PFSK-1 (cell line): ENCODE results near the gene NEK7.

Experiments
- POLR2AphosphoS5 ChIP-seq: IDR thresholded peaks from 2 replicates; pipeline ENCODE4 v1.6.1; 2012; ENCODE audit warnings: low read depth, mild to moderate bottlenecking, control low read depth, low read length, moderate library complexity
- TAF1 ChIP-seq: IDR thresholded peaks from 2 replicates; pipeline ENCODE4 v1.6.1; 2012; ENCODE audit warnings: low read length, control low read depth, borderline replicate concordance; ENCODE audit not compliant: insufficient read depth
- TF ChIP-seq, protein P1 (sequence below), 2 experiments: IDR thresholded peaks; 2 replicates each; pipeline versions ENCODE4 v1.6.1 to v1.8.0; 2011 to 2012; ENCODE audit warnings: low read depth in 2 of 2, low read length in 2 of 2, control low read depth in 1 of 2, inconsistent platforms in 1 of 2, mild to moderate bottlenecking in 1 of 2, moderate library complexity in 1 of 2; ENCODE audit not compliant: insufficient read depth in 1 of 2

DNA sequence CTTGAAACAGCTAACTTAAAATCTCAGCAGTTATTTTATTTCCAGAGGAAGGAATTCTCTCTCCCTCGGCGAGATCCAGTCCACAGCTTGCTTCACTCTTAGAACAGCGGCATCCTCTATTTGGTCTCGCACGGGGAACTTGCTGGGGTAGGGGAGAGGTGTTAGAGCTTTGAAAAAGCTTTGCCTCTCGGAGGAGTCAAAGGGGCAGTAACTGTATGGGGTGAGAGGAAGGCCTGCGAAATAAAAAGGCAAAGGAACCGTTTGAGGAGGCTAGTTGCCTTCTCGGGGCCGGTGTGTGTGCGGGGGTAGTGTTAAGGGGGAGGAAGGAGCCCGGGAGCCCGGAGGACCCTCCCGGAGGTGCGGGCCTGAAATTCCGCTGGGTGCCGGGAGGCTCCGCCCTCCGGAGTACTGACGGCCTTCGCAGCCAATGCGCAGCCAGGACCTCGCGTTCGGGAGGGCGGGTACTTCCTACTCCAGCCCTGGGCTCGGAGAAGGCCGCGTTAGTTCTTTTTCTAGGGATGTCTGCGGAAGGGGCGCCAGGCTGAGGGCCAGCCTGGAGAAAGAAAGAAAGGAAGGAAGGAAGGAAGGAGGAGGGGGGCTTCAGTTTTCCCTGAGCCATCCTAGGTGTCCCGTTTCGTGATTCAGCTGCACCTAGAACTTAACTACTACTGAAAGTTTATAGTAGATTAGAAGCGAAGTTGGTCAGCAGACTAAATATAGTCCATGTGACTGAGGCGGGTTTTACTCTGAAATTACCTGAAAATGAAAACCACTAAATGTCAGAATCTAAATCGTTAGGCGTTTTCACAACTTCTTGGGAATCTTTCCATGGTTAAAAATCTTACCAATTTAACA is 2.2 kb downstream of the NEK7 start:
- TF ChIP-seq POLR2AphosphoS5 (peak; percentile 97), TAF1 (peak; percentile 88)
- TF ChIP-seq, protein P1, sequence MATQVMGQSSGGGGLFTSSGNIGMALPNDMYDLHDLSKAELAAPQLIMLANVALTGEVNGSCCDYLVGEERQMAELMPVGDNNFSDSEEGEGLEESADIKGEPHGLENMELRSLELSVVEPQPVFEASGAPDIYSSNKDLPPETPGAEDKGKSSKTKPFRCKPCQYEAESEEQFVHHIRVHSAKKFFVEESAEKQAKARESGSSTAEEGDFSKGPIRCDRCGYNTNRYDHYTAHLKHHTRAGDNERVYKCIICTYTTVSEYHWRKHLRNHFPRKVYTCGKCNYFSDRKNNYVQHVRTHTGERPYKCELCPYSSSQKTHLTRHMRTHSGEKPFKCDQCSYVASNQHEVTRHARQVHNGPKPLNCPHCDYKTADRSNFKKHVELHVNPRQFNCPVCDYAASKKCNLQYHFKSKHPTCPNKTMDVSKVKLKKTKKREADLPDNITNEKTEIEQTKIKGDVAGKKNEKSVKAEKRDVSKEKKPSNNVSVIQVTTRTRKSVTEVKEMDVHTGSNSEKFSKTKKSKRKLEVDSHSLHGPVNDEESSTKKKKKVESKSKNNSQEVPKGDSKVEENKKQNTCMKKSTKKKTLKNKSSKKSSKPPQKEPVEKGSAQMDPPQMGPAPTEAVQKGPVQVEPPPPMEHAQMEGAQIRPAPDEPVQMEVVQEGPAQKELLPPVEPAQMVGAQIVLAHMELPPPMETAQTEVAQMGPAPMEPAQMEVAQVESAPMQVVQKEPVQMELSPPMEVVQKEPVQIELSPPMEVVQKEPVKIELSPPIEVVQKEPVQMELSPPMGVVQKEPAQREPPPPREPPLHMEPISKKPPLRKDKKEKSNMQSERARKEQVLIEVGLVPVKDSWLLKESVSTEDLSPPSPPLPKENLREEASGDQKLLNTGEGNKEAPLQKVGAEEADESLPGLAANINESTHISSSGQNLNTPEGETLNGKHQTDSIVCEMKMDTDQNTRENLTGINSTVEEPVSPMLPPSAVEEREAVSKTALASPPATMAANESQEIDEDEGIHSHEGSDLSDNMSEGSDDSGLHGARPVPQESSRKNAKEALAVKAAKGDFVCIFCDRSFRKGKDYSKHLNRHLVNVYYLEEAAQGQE (IDR thresholded peaks at IDR 0.05; ENCODE audit: insufficient read depth in 1 of 2, low read depth in 2 of 2, low read length in 2 of 2), result 0 out of 4 replicates have a peak, but pooled peaks of 1 of the 2 experiments have one; percentile 39
